Chondrocyte (in vitro differentiated cells): ENCODE results near the gene SCYGR6. TPM values are rescaled to one million over a fixed set of nuclear protein-coding genes. Genes with fewer than 3 reads are reported as not detected.
A peak's percentile ranks its signal among the peaks of the same experiment; 100 is the strongest.

Experiments used
- DNase-seq: peaks from one replicate; pipeline ENCODE4 v3.0.0; 2021; ENCODE audit warnings: mixed read lengths, low spot score
- H3K27ac Mint-ChIP-seq: one replicate; pipeline ENCODE4 v1.8.0; 2021; ENCODE audit warnings: mild to moderate bottlenecking, moderate library complexity, mixed read lengths; ENCODE audit not compliant: unreplicated experiment
- H3K27me3 Mint-ChIP-seq: 2 replicates; pipeline ENCODE4 v1.8.0; 2021; ENCODE audit warnings: low read depth, mixed read lengths
- H3K36me3 Mint-ChIP-seq: 2 replicates; pipeline ENCODE4 v1.8.0; 2021; ENCODE audit warnings: low read depth, mixed read lengths
- H3K4me1 Mint-ChIP-seq: 2 replicates; pipeline ENCODE4 v1.8.0; 2021; ENCODE audit warnings: low read depth, mild to moderate bottlenecking, mixed read lengths
- H3K4me3 Mint-ChIP-seq: one replicate; pipeline ENCODE4 v1.8.0; 2021; ENCODE audit warnings: mild to moderate bottlenecking, moderate library complexity, mixed read lengths; ENCODE audit not compliant: unreplicated experiment
- H3K9me3 Mint-ChIP-seq: 2 replicates; pipeline ENCODE4 v1.8.0; 2021; ENCODE audit warnings: low read depth, mixed read lengths
- CTCF ChIP-seq: fragments of 200-600 bp; sonication (generic); IDR thresholded peaks from 2 replicates; pipeline ENCODE4 v1.5.0; 2021; ENCODE audit warnings: antibody characterized with exemption, mild to moderate bottlenecking, moderate library complexity
- total RNA-seq: library from RNA; stranded (reverse); gene quantifications from 3 replicates; pipeline ENCODE4 v1.2.1, GENCODE V29; 2021

The SCYGR6 gene
- total RNA-seq, 1 donor from 2014 or later, result not detected

- Mint-ChIP-seq H3K4me1 (peaks cover 8% of the 10 kb centered on the region), H3K27ac (no peak overlapping the region), H3K4me3 (no peak overlapping the region), H3K27me3 (peaks cover 26% of the 10 kb centered on the region), H3K9me3 (no peaks in the 10 kb centered on the region), H3K36me3 (no peaks in the 10 kb centered on the region)
- TF ChIP-seq CTCF, result no peak
- no peak for DNase-seq
Measured at GRCh38 chr2:227720680-227721079, 3.9 kb downstream of the SCYGR6 start.

GRCh38 chr2:227719641-227720040, 4.9 kb downstream of the SCYGR6 start:
- no peak for DNase-seq
- Mint-ChIP-seq H3K27me3 (peaks cover 22% of the 10 kb centered on the region), H3K27ac (no peak overlapping the region), H3K36me3 (no peaks in the 10 kb centered on the region), H3K4me3 (no peak overlapping the region), H3K9me3 (no peaks in the 10 kb centered on the region), H3K4me1 (peaks cover 8% of the 10 kb centered on the region)
- TF ChIP-seq CTCF, result no peak

- no peaks in the 10 kb centered on the region for H3K36me3 Mint-ChIP-seq
- no peaks in the 10 kb centered on the region for H3K9me3 Mint-ChIP-seq
- H3K4me3 Mint-ChIP-seq, result peak within 1 kb of the TSS; percentile 70
- DNase-seq, result no peak
- no peak for TF ChIP-seq CTCF
- peaks cover 22% of the 10 kb centered on the region for H3K27me3 Mint-ChIP-seq
- peaks cover 8% of the 10 kb centered on the region for H3K4me1 Mint-ChIP-seq
- H3K27ac Mint-ChIP-seq, result no peak within 1 kb of the TSS
Measured at GRCh38 chr2:227717687-227718567, 6.6 kb downstream of the SCYGR6 start, which contains the start of gene SLC19A3. SLC19A3 (minus strand) TSS chr2:227718028; CDS start chr2:227702318, 15,710 bp downstream.

GRCh38 chr2:227716501-227716900, 8.1 kb downstream of the SCYGR6 start:
- Mint-ChIP-seq H3K9me3 (no peaks in the 10 kb centered on the region), H3K36me3 (no peaks in the 10 kb centered on the region), H3K4me3 (no peak overlapping the region), H3K4me1 (peaks cover 8% of the 10 kb centered on the region), H3K27me3 (peaks cover 18% of the 10 kb centered on the region), H3K27ac (no peak overlapping the region)
- no peak for TF ChIP-seq CTCF
- no peak for DNase-seq

- Mint-ChIP-seq H3K4me3 (no peak overlapping the region), H3K27me3 (peaks cover 24% of the 10 kb centered on the region), H3K4me1 (peaks cover 8% of the 10 kb centered on the region), H3K9me3 (no peaks in the 10 kb centered on the region), H3K27ac (no peak overlapping the region), H3K36me3 (no peaks in the 10 kb centered on the region)
- no peak for TF ChIP-seq CTCF
- DNase-seq, result no peak
Measured at GRCh38 chr2:227713291-227713690, 11.3 kb downstream of the SCYGR6 start.
